GM12891 (cell line): ENCODE measurements around the gene DLX6.

ENCODE experiments used
- POLR2A ChIP-seq: IDR thresholded peaks from 2 replicates; pipeline ENCODE4 v1.6.1; 2011; ENCODE audit warnings: low read depth, low read length, control low read depth
- POLR2AphosphoS5 ChIP-seq: IDR thresholded peaks from 2 replicates; pipeline ENCODE4 v1.6.1; 2011; ENCODE audit warnings: low read depth, low read length, control low read depth
- POU2F2 ChIP-seq: IDR thresholded peaks from 2 replicates; pipeline ENCODE4 v1.6.1; 2011; ENCODE audit warnings: low read depth, mild to moderate bottlenecking, control low read depth, low read length, moderate library complexity

DNA sequence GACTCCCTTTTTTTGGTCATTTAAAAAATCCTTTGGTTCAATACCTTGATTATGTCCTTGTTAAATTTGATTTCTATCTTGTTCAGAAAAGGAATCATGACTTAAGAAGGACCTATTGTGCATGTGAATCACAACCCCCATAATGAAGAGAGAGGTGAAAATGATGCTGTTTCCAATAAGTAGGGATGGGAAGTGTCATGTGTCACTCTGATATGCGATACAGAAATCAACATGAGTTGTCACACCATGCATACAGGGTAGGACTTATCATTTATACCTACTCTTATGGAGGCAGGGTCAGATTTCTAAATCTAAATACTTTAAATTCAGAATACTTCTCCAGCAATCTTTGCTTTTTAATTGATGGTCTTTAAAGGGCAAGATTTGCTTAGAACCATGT, 19.4 kb upstream of the DLX6 start:
- TF ChIP-seq POLR2AphosphoS5 (no peak), POU2F2 (no peak), POLR2A (no peak)
